Occipital lobe (tissue), 2 donors: ENCODE data around the gene KANSL3. TPM values are rescaled to one million over a fixed set of nuclear protein-coding genes. Genes with fewer than 3 reads are reported as not detected.

Experiments
- DNase-seq: peaks from one replicate; lab custom pipeline; 2025; lab: John Stamatoyannopoulos, UW
- total RNA-seq: library from RNA; depleted of rRNA; stranded (reverse); fragments of >200 nt; gene quantifications from one replicate; pipeline ENCODE4 v1.2.3, GENCODE V29; 2014

Gene KANSL3
- total RNA-seq, 1 donor from 2014 or later = 32.1 TPM

DNA sequence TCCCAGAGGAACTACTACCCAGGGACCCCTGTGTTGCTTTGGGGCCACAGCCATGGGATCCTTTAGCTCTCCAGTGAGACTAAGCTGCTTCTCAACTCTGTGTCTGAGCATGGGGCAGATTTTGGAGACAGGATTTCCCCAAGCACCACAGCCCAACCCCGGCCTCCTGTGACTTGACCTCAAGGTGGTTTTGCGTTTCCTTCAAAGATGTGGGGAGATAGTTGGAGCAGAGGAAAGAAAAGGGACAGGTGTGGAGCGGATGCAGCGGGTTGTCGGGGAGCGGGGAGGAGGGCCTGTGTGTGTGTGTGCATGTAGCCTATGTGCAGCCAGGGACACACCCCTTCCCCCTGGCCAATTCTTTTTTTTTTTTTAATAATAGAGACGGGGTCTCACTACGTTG lies 91.3 kb downstream of the KANSL3 start:
- DNase-seq = no peak

DNA sequence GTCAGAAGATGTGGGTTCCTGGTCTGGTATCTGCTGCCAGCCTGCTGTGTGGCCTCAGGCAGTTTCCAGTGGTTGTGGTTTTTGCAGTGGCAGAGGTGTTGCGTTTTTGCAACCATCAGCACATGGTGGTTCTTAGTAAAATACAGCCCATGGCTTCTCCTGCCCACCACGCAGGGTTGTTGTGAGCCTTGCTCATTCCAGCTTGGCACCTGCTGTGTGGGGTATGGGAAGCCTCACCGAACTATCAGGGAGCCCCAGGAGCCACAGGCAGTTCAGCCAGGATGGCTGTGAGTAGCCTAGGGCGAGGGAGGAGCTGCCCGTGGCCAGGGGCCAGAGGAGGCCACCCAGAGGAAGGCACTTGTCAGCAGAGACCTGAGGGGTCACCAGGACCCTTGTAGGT lies 91.8 kb downstream of the KANSL3 start:
- DNase-seq = no peak

Other genes starting within 250 kb of the KANSL3 start
- 0.16 TPM for gene NEURL3, start 133.0 kb downstream of the KANSL3 start, total RNA-seq
- 1.2 TPM for gene ARID5A, start 101.6 kb downstream of the KANSL3 start, total RNA-seq
- 0.47 TPM for gene FER1L5, start 4.5 kb upstream of the KANSL3 start, total RNA-seq
- gene LMAN2L, start 101.8 kb upstream of the KANSL3 start, total RNA-seq = 21.7 TPM
- gene CNNM4, start 122.6 kb upstream of the KANSL3 start, total RNA-seq = 8.1 TPM
- gene CNNM3, start 178.0 kb upstream of the KANSL3 start, total RNA-seq = 8.3 TPM
- 5.9 TPM for gene ANKRD23, start 205.7 kb upstream of the KANSL3 start, total RNA-seq
- gene ANKRD39, start 219.7 kb upstream of the KANSL3 start, total RNA-seq = 8.0 TPM
- 54.9 TPM for gene SEMA4C, start 231.8 kb upstream of the KANSL3 start, total RNA-seq